H1 (cell line): ENCODE measurements around the gene ERICH2. TPM values are rescaled to one million over a fixed set of nuclear protein-coding genes. Genes with fewer than 3 reads are reported as not detected.

ENCODE experiments used
- CTCF ChIA-PET: fragments of 300-600 bp; sonication (Branson Sonifier 250); formaldehyde crosslinking; loops from one replicate; lab custom pipeline; 2021; ENCODE audit not compliant: partially characterized antibody; lab: Charles Lee
- POLR2A ChIA-PET: fragments of 300-600 bp; sonication (Branson Sonifier 250); formaldehyde crosslinking; loops from one replicate; lab custom pipeline; 2021; ENCODE audit warnings: inconsistent platforms; ENCODE audit not compliant: partially characterized antibody; lab: Charles Lee
- DNase-seq, 2 experiments: peaks; one replicate each; pipeline versions ENCODE4 v3.0.0 to v3.0.0-alpha.2; 2010 to 2022; ENCODE audit warnings: low spot score in 2 of 2, low read depth in 1 of 2, mixed read lengths in 1 of 2
- FAIRE-seq: peaks from 2 replicates; lab custom pipeline; 2011; peaks lifted over from hg19 to GRCh38; lab: Jason Lieb, UNC
- H2AFZ ChIP-seq: 2 replicates; pipeline ENCODE4 v1.8.1; 2012; ENCODE audit warnings: low read length, inconsistent platforms
- H2AK5ac ChIP-seq: 2 replicates; pipeline ENCODE4 v1.6.1; 2013; ENCODE audit warnings: low read depth, low read length
- H2BK120ac ChIP-seq: replicated peaks from 2 replicates; pipeline ENCODE3; 2013; ENCODE audit warnings: low read depth, low read length, inconsistent platforms
- H2BK12ac ChIP-seq: 2 replicates; pipeline ENCODE4 v1.6.1; 2013; ENCODE audit warnings: low read depth, low read length
- H2BK15ac ChIP-seq: 2 replicates; pipeline ENCODE4 v1.6.1; 2013; ENCODE audit warnings: low read length
- H2BK20ac ChIP-seq: 2 replicates; pipeline ENCODE4 v1.6.1; 2013; ENCODE audit warnings: low read length
- H2BK5ac ChIP-seq: 2 replicates; pipeline ENCODE4 v1.6.1; 2013; ENCODE audit warnings: low read depth, low read length
- H3K14ac ChIP-seq: 2 replicates; pipeline ENCODE4 v1.6.1; 2013; ENCODE audit warnings: inconsistent platforms; ENCODE audit not compliant: insufficient read length
- H3K18ac ChIP-seq: 2 replicates; pipeline ENCODE4 v1.6.1; 2013; ENCODE audit warnings: low read length; ENCODE audit errors: extremely low read depth
- H3K23ac ChIP-seq: 2 replicates; pipeline ENCODE4 v1.6.1; 2013; ENCODE audit warnings: inconsistent platforms; ENCODE audit not compliant: insufficient read length
- H3K23me2 ChIP-seq: 2 replicates; pipeline ENCODE4 v1.6.1; 2013; ENCODE audit warnings: low read depth, low read length
- H3K27ac ChIP-seq: 2 replicates; pipeline ENCODE4 v1.6.1; 2011; ENCODE audit warnings: low read depth, low read length, inconsistent platforms
- H3K27me3 ChIP-seq, 4 experiments: replicated peaks in 1 of 4; 1 replicate in 1 of 4; 2 replicates in 3 of 4; pipeline versions ENCODE4 v1.6.1 to v1.8.1; 2011 to 2013; ENCODE audit warnings: low read length in 3 of 4, mild to moderate bottlenecking in 3 of 4, inconsistent platforms in 2 of 4, mixed read lengths in 2 of 4, moderate library complexity in 1 of 4; ENCODE audit not compliant: control insufficient read depth in 3 of 4, insufficient read depth in 3 of 4; ENCODE audit errors: extremely low read depth in 1 of 4
- H3K36me3 ChIP-seq, 4 experiments: 2 replicates each; pipeline versions ENCODE4 v1.6.1 to v1.8.1; 2011 to 2013; ENCODE audit warnings: mild to moderate bottlenecking in 4 of 4, low read length in 3 of 4, moderate library complexity in 2 of 4, control low read depth in 1 of 4, inconsistent platforms in 1 of 4; ENCODE audit not compliant: insufficient read depth in 4 of 4, control insufficient read depth in 2 of 4
- H3K4ac ChIP-seq: replicated peaks from 2 replicates; pipeline ENCODE3; 2013; ENCODE audit warnings: low read length, low read depth, mixed read lengths, inconsistent platforms; ENCODE audit not compliant: insufficient read length
- H3K4me1 ChIP-seq, 4 experiments: replicated peaks in 1 of 4; 1 replicate in 1 of 4; 2 replicates in 3 of 4; pipeline versions ENCODE4 v1.6.1 to v1.8.1; 2011 to 2013; ENCODE audit warnings: low read length in 3 of 4, inconsistent platforms in 2 of 4, mixed read lengths in 1 of 4; ENCODE audit not compliant: insufficient read depth in 4 of 4, control insufficient read depth in 3 of 4
- H3K4me2 ChIP-seq, 2 experiments: 2 replicates each; pipeline versions ENCODE4 v1.6.1 to v1.8.1; 2011 to 2013; ENCODE audit warnings: low read depth in 2 of 2, low read length in 2 of 2, control low read depth in 1 of 2, inconsistent platforms in 1 of 2, mild to moderate bottlenecking in 1 of 2; ENCODE audit not compliant: insufficient read depth in 1 of 2
- H3K4me3 ChIP-seq, 4 experiments: fragments of 200-600, 300-600 bp in 1 of 4; sonication (generic), shearing (Covaris generic), sonication (Bioruptor Twin) in 1 of 4; 2 replicates each; pipeline versions ENCODE4 v1.5.1 to v1.8.1; 2011 to 2016; ENCODE audit warnings: low read length in 4 of 4, low read depth in 3 of 4, control low read depth in 2 of 4, inconsistent platforms in 2 of 4, mild to moderate bottlenecking in 2 of 4, mixed read lengths in 1 of 4, moderate library complexity in 1 of 4; ENCODE audit not compliant: insufficient read depth in 2 of 4; ENCODE audit errors: extremely low read depth in 1 of 4
- H3K56ac ChIP-seq: replicated peaks from 2 replicates; pipeline ENCODE3; 2013; ENCODE audit warnings: low read depth, mild to moderate bottlenecking, mixed read lengths, low read length, inconsistent platforms; ENCODE audit not compliant: insufficient read length
- H3K79me1 ChIP-seq: 2 replicates; pipeline ENCODE4 v1.6.1; 2013; ENCODE audit warnings: low read depth, low read length, control low read depth
- H3K79me2 ChIP-seq, 2 experiments: 2 replicates each; pipeline versions ENCODE4 v1.6.1 to v1.8.1; 2012 to 2013; ENCODE audit warnings: low read length in 2 of 2, mild to moderate bottlenecking in 2 of 2, inconsistent platforms in 1 of 2; ENCODE audit not compliant: insufficient read depth in 2 of 2, control insufficient read depth in 1 of 2
- H3K9ac ChIP-seq, 4 experiments: replicated peaks in 1 of 4; 1 replicate in 1 of 4; 2 replicates in 3 of 4; pipeline versions ENCODE4 v1.6.1 to v1.8.1; 2011 to 2013; ENCODE audit warnings: low read depth in 3 of 4, low read length in 3 of 4, control low read depth in 2 of 4, mild to moderate bottlenecking in 2 of 4, moderate library complexity in 2 of 4, inconsistent platforms in 1 of 4; ENCODE audit errors: extremely low read depth in 1 of 4
- H3K9me3 ChIP-seq, 2 experiments: 2 replicates each; pipeline versions ENCODE4 v1.6.1 to v1.8.1; 2012 to 2013; ENCODE audit warnings: mild to moderate bottlenecking in 2 of 2, moderate library complexity in 2 of 2, control low read depth in 1 of 2, inconsistent platforms in 1 of 2, low read depth in 1 of 2, low read length in 1 of 2, mixed read lengths in 1 of 2; ENCODE audit not compliant: insufficient read depth in 2 of 2
- H4K20me1 ChIP-seq, 2 experiments: replicated peaks in 1 of 2; 2 replicates each; pipeline versions ENCODE3 to v1.8.1; 2011 to 2013; ENCODE audit warnings: inconsistent platforms in 2 of 2, low read length in 2 of 2, mild to moderate bottlenecking in 1 of 2; ENCODE audit not compliant: insufficient read depth in 2 of 2, control insufficient read depth in 1 of 2
- H4K5ac ChIP-seq: 2 replicates; pipeline ENCODE4 v1.6.1; 2013; ENCODE audit warnings: low read length, low read depth, mixed read lengths, inconsistent platforms; ENCODE audit not compliant: insufficient read length
- H4K8ac ChIP-seq: 2 replicates; pipeline ENCODE4 v1.8.0; 2013; ENCODE audit warnings: mild to moderate bottlenecking, moderate library complexity, low read length, inconsistent platforms; ENCODE audit not compliant: insufficient read depth; ENCODE audit errors: extremely low read depth
- H4K91ac ChIP-seq: replicated peaks from 2 replicates; pipeline ENCODE3; 2013; ENCODE audit warnings: low read length, mixed read lengths, inconsistent platforms; ENCODE audit not compliant: insufficient read length
- FOSL1 ChIP-seq: IDR thresholded peaks from 2 replicates; pipeline ENCODE4 v1.6.1; 2011; ENCODE audit warnings: mild to moderate bottlenecking, low read depth, low read length, moderate library complexity; ENCODE audit not compliant: insufficient read depth
- HDAC2 ChIP-seq, 2 experiments: fragments of 300-600 bp in 1 of 2; sonication (generic) in 1 of 2; IDR thresholded peaks; 2 replicates each; pipeline ENCODE4 v1.6.1; 2011 to 2012; ENCODE audit warnings: low read depth in 2 of 2, low read length in 2 of 2, mild to moderate bottlenecking in 2 of 2, moderate library complexity in 2 of 2, borderline replicate concordance in 1 of 2, inconsistent platforms in 1 of 2
- RNF2 ChIP-seq: fragments of 200-900, 300-1000 bp; sonication (generic); IDR thresholded peaks from 2 replicates; pipeline ENCODE4 v1.7.1; 2016; ENCODE audit warnings: borderline replicate concordance, low read depth, mild to moderate bottlenecking, antibody characterized with exemption, low read length; ENCODE audit not compliant: poor library complexity, severe bottlenecking; ENCODE audit errors: missing control alignments
- SIN3A ChIP-seq, 2 experiments: IDR thresholded peaks in 1 of 2; conservative IDR thresholded peaks in 1 of 2; 2 replicates each; pipeline ENCODE4 v1.6.1; 2011 to 2012; ENCODE audit warnings: low read length in 2 of 2, improper control_type of control experiment in 1 of 2, low read depth in 1 of 2, mild to moderate bottlenecking in 1 of 2
- SIRT6 ChIP-seq: IDR thresholded peaks from one replicate; pipeline ENCODE4 v1.7.1; 2012; ENCODE audit warnings: low read length, inconsistent platforms
- SP2 ChIP-seq: IDR thresholded peaks from 2 replicates; pipeline ENCODE4 v1.6.1; 2012; ENCODE audit warnings: mild to moderate bottlenecking, low read length, inconsistent platforms
- SP4 ChIP-seq: IDR thresholded peaks from 2 replicates; pipeline ENCODE4 v1.6.1; 2012; ENCODE audit warnings: low read length, inconsistent platforms
- SUZ12 ChIP-seq: fragments of 200-600 bp; sonication (generic); IDR thresholded peaks from 2 replicates; pipeline ENCODE4 v1.6.1; 2012; ENCODE audit warnings: mild to moderate bottlenecking, inconsistent platforms, low read length, moderate library complexity, mixed read lengths
- TAF1 ChIP-seq: IDR thresholded peaks from 2 replicates; pipeline ENCODE4 v1.6.1; 2011; ENCODE audit warnings: mild to moderate bottlenecking, low read depth, low read length
- TAF7 ChIP-seq: optimal IDR thresholded peaks from 2 replicates; pipeline ENCODE3; 2011; ENCODE audit warnings: low read depth, mild to moderate bottlenecking, inconsistent platforms, low read length, moderate library complexity, borderline replicate concordance
- TBP ChIP-seq: IDR thresholded peaks from 2 replicates; pipeline ENCODE4 v1.6.1; 2011; ENCODE audit warnings: low read depth, low read length, improper control_type of control experiment
- WGBS, 2 experiments: shearing (Covaris generic) in 1 of 2; methylation state at CpG; one replicate each; pipeline versions ENCODE4 v1.1.6 to v1.1.7; 2013 to 2015; ENCODE audit warnings: low lambda C conversion rate in 2 of 2, mixed read lengths in 2 of 2, inconsistent platforms in 1 of 2, low coverage in 1 of 2, missing lambda C conversion rate in 1 of 2; ENCODE audit not compliant: insufficient replicate concordance in 2 of 2, insufficient coverage in 1 of 2, insufficient read length in 1 of 2; ENCODE audit errors: extremely low coverage in 1 of 2, missing lambda C conversion rate in 1 of 2; 5-methylcytosine and 5-hydroxymethylcytosine counted together
- polyA plus RNA-seq, 7 experiments: library from polyadenylated mRNA; depleted of rRNA in 3 of 7; stranded (reverse) in 5 of 7; unstranded in 2 of 7; fragments of >200 nt in 5 of 7; fragments of 200-250 nt in 2 of 7; gene quantifications; 1 replicate in 5 of 7; 2 replicates in 1 of 7; 4 replicates in 1 of 7; pipeline versions ENCODE4 v1.2.1 to v1.2.3, GENCODE V29; 2011 to 2013; ENCODE audit warnings: missing spikeins in 2 of 7, mixed read lengths in 2 of 7
- total RNA-seq: library from RNA; stranded (reverse); fragmentation: NEBNext Ultra II Directional; extraction: Animal tissue kit (Norgen Biotek cat#: 25700); gene quantifications from 2 replicates; pipeline ENCODE4 v1.2.1, GENCODE V29; 2021
- TF ChIP-seq, protein P1 (sequence below): IDR thresholded peaks from 2 replicates; pipeline ENCODE4 v1.6.1; 2012; ENCODE audit warnings: inconsistent platforms

Gene ERICH2
- total and polyA plus RNA-seq, 2 of the 8 experiments (the other 6 are each of a cell fraction or from before 2014, with no cell fraction given) = 0.20 to 2.1 TPM

DNA sequence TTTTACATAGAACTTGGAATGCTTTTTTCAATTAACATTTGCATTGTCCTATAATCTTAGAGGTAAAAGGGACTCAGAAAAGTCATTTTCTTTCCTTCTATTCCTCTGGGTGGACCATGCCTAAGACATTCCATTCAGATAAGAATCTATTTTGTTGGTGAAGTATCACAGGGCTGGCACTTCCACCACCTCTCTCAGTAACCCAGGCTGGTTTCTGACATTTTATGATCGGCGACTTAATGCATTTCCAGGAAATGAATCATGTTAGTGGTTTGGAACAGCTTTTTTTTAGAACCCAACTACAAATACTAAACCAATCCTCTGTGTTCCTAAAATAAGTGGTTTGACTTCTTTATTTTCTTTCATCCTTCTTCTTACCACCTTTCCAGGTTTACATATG, 73.5 kb downstream of the ERICH2 start:
- H3K18ac ChIP-seq = no peak overlapping the region
- H2AFZ ChIP-seq = no peak overlapping the region
- no peak overlapping the region for H2BK15ac ChIP-seq
- no peak overlapping the region for H2AK5ac ChIP-seq
- H2BK5ac ChIP-seq = no peak overlapping the region
- no peak overlapping the region for H4K91ac ChIP-seq
- CTCF ChIA-PET = interaction anchor here (1.0 to 9.4 kb wide), 4 partner anchors 28 to 85 kb away, joined by 3 to 94 read pairs (median 7); partner anchors contain the start of gene GORASP2
- H3K79me2 ChIP-seq = no peaks in the 10 kb centered on the region
- H4K20me1 ChIP-seq = no peaks in the 10 kb centered on the region
- H3K56ac ChIP-seq = no peak overlapping the region
- H3K23me2 ChIP-seq = no peaks in the 10 kb centered on the region
- H3K4me2 ChIP-seq = no peak overlapping the region
- no peak overlapping the region for H3K9ac ChIP-seq
- no peaks in the 10 kb centered on the region for H3K4me1 ChIP-seq
- H3K27me3 ChIP-seq = peaks cover 0 to 2% (median 0%) of the 10 kb centered on the region in 4 experiments; a peak in 1 of 7 replicates
- H3K79me1 ChIP-seq = no peaks in the 10 kb centered on the region
- TF ChIP-seq SP4 (no peak), RNF2 (no peak), TBP (no peak), TAF7 (no peak), SIN3A (conservative IDR thresholded peaks at IDR 0.05 in 1 of 2, IDR thresholded peaks at IDR 0.05 in 1 of 2; ENCODE audit: low read depth in 1 of 2, low read length in 2 of 2) (no peak), SP2 (no peak), FOSL1 (no peak), SIRT6 (no peak), TAF1 (no peak), SUZ12 (no peak), HDAC2 (IDR thresholded peaks at IDR 0.05; ENCODE audit: borderline replicate concordance in 1 of 2, low read depth in 2 of 2, low read length in 2 of 2) (no peak)
- TF ChIP-seq, protein P1, sequence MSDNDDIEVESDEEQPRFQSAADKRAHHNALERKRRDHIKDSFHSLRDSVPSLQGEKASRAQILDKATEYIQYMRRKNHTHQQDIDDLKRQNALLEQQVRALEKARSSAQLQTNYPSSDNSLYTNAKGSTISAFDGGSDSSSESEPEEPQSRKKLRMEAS = no peak
- no peak overlapping the region for H2BK20ac ChIP-seq
- no peak for FAIRE-seq
- no peak overlapping the region for H3K4ac ChIP-seq
- no peak for DNase-seq
- WGBS, 2 experiments = 88% methylated on average over 2 of the region's 2 CpGs; no CpG with 5 or more reads in 1 of the 2 experiments
- H3K36me3 ChIP-seq = no peaks in the 10 kb centered on the region; a peak in 1 of 8 replicates
- no peaks in the 10 kb centered on the region for H3K9me3 ChIP-seq
- H4K8ac ChIP-seq = no peak overlapping the region
- H3K23ac ChIP-seq = no peak overlapping the region
- H4K5ac ChIP-seq = no peak overlapping the region
- H2BK12ac ChIP-seq = no peak overlapping the region
- POLR2A ChIA-PET = interaction anchor here (1.3 to 1.4 kb wide), 2 partner anchors 13 to 24 kb away, joined by 3 to 5 read pairs; no protein-coding TSS in a partner anchor
- no peak overlapping the region for H2BK120ac ChIP-seq
- H3K14ac ChIP-seq = no peak overlapping the region
- H3K4me3 ChIP-seq = no peak overlapping the region
- no peak overlapping the region for H3K27ac ChIP-seq
